ENCODE data around the gene CUX1.

GRCh38 chr7:101960985-101961708, 143.7 kb downstream of the CUX1 start:
- TF ChIP-seq EGR1 (IDR thresholded peaks at IDR 0.05) (no peak), MAX (IDR thresholded peaks at IDR 0.05) (no peak), EP300 (IDR thresholded peaks at IDR 0.05; ENCODE audit: borderline replicate concordance) (no peak), RAD21 (IDR thresholded peaks at IDR 0.05; ENCODE audit: low read depth) (no peak), TEAD4 (IDR thresholded peaks at IDR 0.05) (no peak)
